OCI-LY7 (cell line): ENCODE results near the gene ITPKB.

Experiments used
- EZH2phosphoT487 ChIP-seq: fragments of 200-600 bp; sonication (generic); IDR thresholded peaks from 2 replicates; pipeline ENCODE4 v1.6.1; 2018; ENCODE audit warnings: low read depth, borderline replicate concordance, mild to moderate bottlenecking, mixed run types, antibody characterized with exemption, low read length, moderate library complexity, mixed read lengths
- TF ChIP-seq, protein P1 (sequence below): fragments of 200-600 bp; sonication (generic); conservative IDR thresholded peaks from 2 replicates; pipeline ENCODE4 v1.5.1; 2014; ENCODE audit warnings: mild to moderate bottlenecking, antibody characterized with exemption, low read length, moderate library complexity, mixed read lengths

DNA sequence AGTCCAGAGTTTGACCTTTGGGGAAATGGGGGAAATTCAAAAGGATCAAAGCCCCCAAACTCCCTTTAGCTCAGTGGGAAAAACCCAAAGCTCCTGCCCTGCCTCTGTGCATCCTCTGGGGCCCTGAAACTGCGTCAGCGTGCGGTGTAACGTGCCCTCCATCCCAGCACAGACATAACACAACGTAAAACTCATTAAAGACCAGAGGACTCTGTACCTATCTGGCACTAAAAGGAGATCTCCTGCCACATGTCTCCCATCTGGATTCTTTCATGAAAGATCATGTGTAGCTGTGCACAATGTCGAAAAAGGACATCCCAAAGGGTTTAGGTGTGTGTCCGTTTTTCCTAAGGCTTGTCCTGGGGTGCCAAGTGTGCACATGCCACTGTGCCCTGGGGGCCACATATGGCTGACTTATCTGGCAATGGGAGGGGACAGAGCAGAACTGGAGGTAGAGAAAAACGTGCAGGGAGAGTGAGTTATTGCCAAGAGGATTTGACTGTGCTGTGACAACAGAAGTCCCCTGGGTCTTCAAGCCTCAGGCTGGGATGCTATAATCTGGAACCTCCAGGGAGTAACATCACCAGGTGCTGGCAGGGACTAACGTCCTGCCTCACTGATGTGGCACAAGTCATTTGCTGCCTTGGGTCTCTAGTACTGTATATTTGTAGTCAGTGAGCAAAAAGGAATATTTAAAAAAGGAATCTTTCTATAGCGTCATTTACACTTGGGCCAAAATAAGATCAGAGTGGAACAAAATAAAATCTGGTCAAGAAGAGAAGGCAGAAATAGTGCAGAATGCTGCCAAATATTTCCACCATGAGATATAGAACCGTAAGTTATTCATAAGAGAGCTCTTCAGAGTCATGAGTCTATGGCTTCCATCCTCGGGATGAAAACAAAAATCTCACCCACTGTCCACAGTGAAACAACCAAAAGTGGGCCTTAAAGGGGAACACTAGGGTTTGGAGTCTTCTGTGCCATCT is 52.3 kb downstream of the ITPKB start:
- TF ChIP-seq, protein P1, sequence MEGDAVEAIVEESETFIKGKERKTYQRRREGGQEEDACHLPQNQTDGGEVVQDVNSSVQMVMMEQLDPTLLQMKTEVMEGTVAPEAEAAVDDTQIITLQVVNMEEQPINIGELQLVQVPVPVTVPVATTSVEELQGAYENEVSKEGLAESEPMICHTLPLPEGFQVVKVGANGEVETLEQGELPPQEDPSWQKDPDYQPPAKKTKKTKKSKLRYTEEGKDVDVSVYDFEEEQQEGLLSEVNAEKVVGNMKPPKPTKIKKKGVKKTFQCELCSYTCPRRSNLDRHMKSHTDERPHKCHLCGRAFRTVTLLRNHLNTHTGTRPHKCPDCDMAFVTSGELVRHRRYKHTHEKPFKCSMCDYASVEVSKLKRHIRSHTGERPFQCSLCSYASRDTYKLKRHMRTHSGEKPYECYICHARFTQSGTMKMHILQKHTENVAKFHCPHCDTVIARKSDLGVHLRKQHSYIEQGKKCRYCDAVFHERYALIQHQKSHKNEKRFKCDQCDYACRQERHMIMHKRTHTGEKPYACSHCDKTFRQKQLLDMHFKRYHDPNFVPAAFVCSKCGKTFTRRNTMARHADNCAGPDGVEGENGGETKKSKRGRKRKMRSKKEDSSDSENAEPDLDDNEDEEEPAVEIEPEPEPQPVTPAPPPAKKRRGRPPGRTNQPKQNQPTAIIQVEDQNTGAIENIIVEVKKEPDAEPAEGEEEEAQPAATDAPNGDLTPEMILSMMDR = no peak
- TF ChIP-seq EZH2phosphoT487 = no peak
